AG04449 (cell line): ENCODE results near the gene NFIX.

Experiments
- CTCF ChIA-PET: fragments of 350-600 bp; formaldehyde crosslinking; extraction: SDS; loops from one replicate; lab custom pipeline; 2021; ENCODE audit warnings: antibody characterized with exemption; lab: Yijun Ruan, JAX
- POLR2A ChIA-PET: fragments of 400-600, 350-600 bp; formaldehyde crosslinking; extraction: SDS; loops from one replicate; lab custom pipeline; 2020; ENCODE audit warnings: antibody characterized with exemption, inconsistent platforms; lab: Yijun Ruan, JAX
- DNase-seq: peaks from one replicate; pipeline ENCODE4 v3.0.0-alpha.2; 2010; ENCODE audit warnings: low read depth, low spot score
- H3K4me3 ChIP-seq: 2 replicates; pipeline ENCODE4 v1.5.1; 2011; ENCODE audit warnings: low read depth, mild to moderate bottlenecking, control low read depth, low read length
- TF ChIP-seq, protein P1 (sequence below): IDR thresholded peaks from one replicate; pipeline ENCODE4 v1.5.1; 2011; ENCODE audit warnings: mild to moderate bottlenecking, moderate library complexity, low read length, control low read depth, inconsistent platforms; ENCODE audit not compliant: insufficient read depth; ENCODE audit errors: missing control alignments

The NFIX gene

GRCh38 chr19:13112555-13112954 is 117.3 kb downstream of the NFIX start:
- ChIA-PET POLR2A (no interaction called here), CTCF (no interaction called here)
- TF ChIP-seq, protein P1, sequence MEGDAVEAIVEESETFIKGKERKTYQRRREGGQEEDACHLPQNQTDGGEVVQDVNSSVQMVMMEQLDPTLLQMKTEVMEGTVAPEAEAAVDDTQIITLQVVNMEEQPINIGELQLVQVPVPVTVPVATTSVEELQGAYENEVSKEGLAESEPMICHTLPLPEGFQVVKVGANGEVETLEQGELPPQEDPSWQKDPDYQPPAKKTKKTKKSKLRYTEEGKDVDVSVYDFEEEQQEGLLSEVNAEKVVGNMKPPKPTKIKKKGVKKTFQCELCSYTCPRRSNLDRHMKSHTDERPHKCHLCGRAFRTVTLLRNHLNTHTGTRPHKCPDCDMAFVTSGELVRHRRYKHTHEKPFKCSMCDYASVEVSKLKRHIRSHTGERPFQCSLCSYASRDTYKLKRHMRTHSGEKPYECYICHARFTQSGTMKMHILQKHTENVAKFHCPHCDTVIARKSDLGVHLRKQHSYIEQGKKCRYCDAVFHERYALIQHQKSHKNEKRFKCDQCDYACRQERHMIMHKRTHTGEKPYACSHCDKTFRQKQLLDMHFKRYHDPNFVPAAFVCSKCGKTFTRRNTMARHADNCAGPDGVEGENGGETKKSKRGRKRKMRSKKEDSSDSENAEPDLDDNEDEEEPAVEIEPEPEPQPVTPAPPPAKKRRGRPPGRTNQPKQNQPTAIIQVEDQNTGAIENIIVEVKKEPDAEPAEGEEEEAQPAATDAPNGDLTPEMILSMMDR = no peak
- no peak for DNase-seq
- no peak overlapping the region for H3K4me3 ChIP-seq

DNA sequence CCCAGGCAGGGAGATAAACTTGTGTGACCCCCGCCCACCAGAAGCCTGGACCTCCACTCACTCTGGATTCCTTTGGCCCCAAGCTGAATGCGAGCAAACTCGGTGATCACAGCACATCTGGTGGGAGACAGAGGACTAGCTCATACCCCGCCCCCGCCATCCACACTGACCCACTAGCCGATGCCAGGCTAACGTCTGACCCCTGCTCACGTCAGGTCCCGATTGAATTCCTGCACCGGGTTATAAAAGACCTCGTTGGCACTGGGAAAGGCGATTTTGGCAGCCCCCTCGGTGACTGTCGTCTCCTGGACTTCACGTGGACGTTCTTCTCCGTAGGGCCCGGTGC is 120.6 kb downstream of the NFIX start:
- TF ChIP-seq, protein P1 = no peak
- no peak for DNase-seq
- ChIA-PET CTCF (interaction anchor here (0.8 to 2.1 kb wide), 7 partner anchors 11 to 147 kb away, joined by 3 to 7 read pairs (median 4); partner anchors contain the start of genes IER2, LYL1 and STX10), POLR2A (no interaction called here)
- peak overlapping the region; percentile 99 for H3K4me3 ChIP-seq

DNA sequence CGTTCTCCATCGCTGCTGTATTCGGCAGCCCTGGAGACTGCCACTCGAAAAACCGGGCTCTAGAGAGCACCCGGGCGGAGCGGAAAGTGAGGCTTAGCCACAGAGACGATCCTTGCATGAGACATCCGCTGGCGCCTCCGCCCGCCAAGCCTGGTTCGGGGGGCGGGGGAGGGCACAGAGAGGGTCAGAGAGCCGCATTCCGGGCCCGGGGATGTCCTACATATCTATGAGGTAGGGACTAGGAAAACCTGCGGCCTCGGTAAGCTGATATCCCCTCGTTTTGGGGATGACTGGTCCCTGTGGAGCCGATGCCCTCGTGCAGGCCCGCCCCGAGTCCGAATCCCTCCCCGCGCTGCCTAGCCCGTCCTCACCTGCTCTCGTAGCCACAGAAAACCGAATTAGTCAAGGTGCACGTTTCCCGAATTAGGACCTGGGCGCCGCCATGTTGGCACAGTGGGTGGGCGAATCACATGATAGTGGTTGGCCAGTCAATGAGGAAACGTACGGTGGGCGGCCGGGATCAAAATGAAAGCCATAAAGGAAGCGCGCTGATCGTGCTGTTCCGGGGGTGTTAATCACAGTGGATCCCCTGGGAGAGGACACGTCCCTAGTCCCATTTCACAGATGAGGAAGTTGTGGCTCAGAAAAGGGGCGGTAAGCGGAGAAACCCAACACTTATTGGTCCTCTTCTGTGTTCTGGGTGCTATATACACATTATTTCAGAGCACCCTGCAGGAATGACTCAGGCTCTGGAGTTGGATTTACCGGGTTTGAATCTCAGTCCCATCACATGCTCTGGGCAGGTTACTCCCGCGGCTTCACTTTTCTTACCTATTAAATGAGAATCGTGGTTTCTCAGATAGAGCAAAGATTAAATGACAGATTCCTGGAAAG is 121.3 kb downstream of the NFIX start, which contains the start of gene TRMT1:
Gene TRMT1, minus strand, starts transcription at position 459 of the 894 bp plus-strand sequence. Its CDS starts 341 bp downstream, at position 118.
- TF ChIP-seq, protein P1 = no peak
- DNase-seq = peak; percentile 55
- ChIA-PET POLR2A (interaction anchor here (1.7 to 2.2 kb wide), 2 partner anchors 36 to 38 kb away, joined by 9 to 13 read pairs; no protein-coding TSS in a partner anchor), CTCF (interaction anchor here (1.2 to 2.1 kb wide), 4 partner anchors 12 to 151 kb away, joined by 3 to 6 read pairs (median 6); no protein-coding TSS in a partner anchor)
- H3K4me3 ChIP-seq = peak within 1 kb of the TSS; percentile 99

GRCh38 chr19:13117176-13117771 is 122.0 kb downstream of the NFIX start:
- CTCF ChIA-PET = interaction anchor here (0.7 to 1.5 kb wide), 7 partner anchors 12 to 152 kb away, joined by 3 to 6 read pairs (median 4); partner anchors contain the start of genes IER2 and STX10
- no peak for DNase-seq
- TF ChIP-seq, protein P1 = no peak
- POLR2A ChIA-PET = interaction anchor here (1.7 to 2.2 kb wide), 3 partner anchors 15 to 38 kb away, joined by 7 to 13 read pairs (median 9); no protein-coding TSS in a partner anchor
- peak overlapping the region; percentile 99 for H3K4me3 ChIP-seq

DNA sequence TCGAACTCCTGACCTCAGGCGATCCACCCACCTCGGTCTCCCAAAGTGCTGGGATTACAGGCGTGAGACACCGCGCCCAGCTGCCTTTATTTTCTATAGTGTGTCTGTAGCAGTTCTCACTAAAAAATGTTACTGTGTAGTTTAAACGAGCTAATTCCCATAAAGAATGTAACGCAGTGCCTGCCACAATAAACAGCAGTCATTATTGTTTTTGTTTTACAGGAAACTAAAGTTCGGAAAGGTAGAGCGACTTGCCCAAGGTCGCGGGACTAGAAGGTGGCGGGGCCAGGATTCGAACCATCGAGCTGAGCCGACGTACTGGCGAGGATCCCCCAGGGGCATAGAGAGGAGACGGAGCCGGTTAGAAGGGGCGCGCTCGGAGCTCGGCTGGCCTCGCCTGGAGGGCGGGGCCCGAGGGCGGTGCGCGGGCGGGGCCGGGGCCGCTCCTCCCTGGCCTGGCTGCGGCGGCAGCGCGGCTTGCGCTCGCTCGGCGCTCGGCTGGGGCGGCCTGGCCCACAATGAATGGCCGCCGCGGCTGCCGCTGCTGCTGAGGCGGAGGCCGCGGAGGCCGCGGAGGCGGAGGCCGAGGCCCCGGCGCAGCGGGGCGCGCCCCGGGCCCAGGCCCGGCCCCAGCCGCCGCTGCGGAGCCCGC is 122.6 kb downstream of the NFIX start, which contains the start of gene NACC1:
Gene NACC1, plus strand, starts transcription at position 493 of the 652 bp plus-strand sequence. CDS start 16,944 bp downstream, outside the sequence.
- H3K4me3 ChIP-seq = peak within 1 kb of the TSS; percentile 99
- POLR2A ChIA-PET = interaction anchor here (1.7 to 2.2 kb wide), 3 partner anchors 15 to 37 kb away, joined by 7 to 13 read pairs (median 9); no protein-coding TSS in a partner anchor
- CTCF ChIA-PET = interaction anchor here (0.7 to 2.4 kb wide), 9 partner anchors 13 to 152 kb away, joined by 3 to 10 read pairs (median 4); partner anchors contain the start of genes IER2 and STX10
- TF ChIP-seq, protein P1 = no peak
- no peak for DNase-seq
